Ishikawa (cell line): ENCODE measurements around the gene SLC38A2.

Source experiments
- CEBPB ChIP-seq: IDR thresholded peaks from 2 replicates; pipeline ENCODE4 v1.6.1; 2012
- EGR1 ChIP-seq: IDR thresholded peaks from 2 replicates; pipeline ENCODE4 v1.6.1; 2012
- EP300 ChIP-seq: IDR thresholded peaks from 2 replicates; pipeline ENCODE4 v1.6.1; 2012; ENCODE audit warnings: borderline replicate concordance
- FOXM1 ChIP-seq: IDR thresholded peaks from 2 replicates; pipeline ENCODE4 v1.6.1; 2012; ENCODE audit warnings: low read depth, borderline replicate concordance
- NFIC ChIP-seq: IDR thresholded peaks from 2 replicates; pipeline ENCODE4 v1.6.1; 2012
- RAD21 ChIP-seq: IDR thresholded peaks from 2 replicates; pipeline ENCODE4 v1.6.1; 2012; ENCODE audit warnings: low read depth
- TAF1 ChIP-seq: IDR thresholded peaks from 2 replicates; pipeline ENCODE4 v1.6.1; 2012; ENCODE audit warnings: low read depth, mild to moderate bottlenecking
- YY1 ChIP-seq: IDR thresholded peaks from 2 replicates; pipeline ENCODE4 v1.6.1; 2012; ENCODE audit warnings: low read depth
- ZBTB7A ChIP-seq: IDR thresholded peaks from 2 replicates; pipeline ENCODE4 v1.6.1; 2012; ENCODE audit warnings: low read depth
- TF ChIP-seq, protein P1 (sequence below): IDR thresholded peaks from 2 replicates; pipeline ENCODE4 v1.6.1; 2012; ENCODE audit warnings: low read depth, mild to moderate bottlenecking
- TF ChIP-seq, protein P2 (sequence below): IDR thresholded peaks from 2 replicates; pipeline ENCODE4 v1.6.1; 2012
- TF ChIP-seq, protein P3 (sequence below): IDR thresholded peaks from 2 replicates; pipeline ENCODE4 v1.6.1; 2012

DNA sequence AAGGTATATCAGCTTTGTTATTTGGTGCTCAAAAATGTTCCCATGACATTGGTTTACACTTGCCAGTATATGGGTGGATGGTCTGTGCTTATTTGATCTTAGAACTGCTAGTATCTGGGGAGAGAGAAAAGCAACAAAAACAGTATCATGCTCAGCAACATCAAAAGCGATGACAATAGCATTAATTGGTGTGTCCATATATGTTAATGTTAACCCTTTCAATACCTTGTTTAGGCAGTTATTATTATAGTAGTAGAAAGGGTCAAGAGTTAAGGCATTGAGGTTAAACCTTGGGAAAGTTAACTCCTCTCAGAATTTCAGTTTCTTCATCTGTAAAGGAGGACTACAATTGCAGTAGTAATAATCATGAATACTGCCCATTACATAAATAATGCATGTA, 37.4 kb upstream of the SLC38A2 start:
- TF ChIP-seq RAD21 (no peak), TAF1 (no peak), EP300 (no peak), YY1 (no peak), FOXM1 (no peak), ZBTB7A (no peak), EGR1 (no peak), NFIC (no peak), CEBPB (no peak)
- TF ChIP-seq, protein P1, sequence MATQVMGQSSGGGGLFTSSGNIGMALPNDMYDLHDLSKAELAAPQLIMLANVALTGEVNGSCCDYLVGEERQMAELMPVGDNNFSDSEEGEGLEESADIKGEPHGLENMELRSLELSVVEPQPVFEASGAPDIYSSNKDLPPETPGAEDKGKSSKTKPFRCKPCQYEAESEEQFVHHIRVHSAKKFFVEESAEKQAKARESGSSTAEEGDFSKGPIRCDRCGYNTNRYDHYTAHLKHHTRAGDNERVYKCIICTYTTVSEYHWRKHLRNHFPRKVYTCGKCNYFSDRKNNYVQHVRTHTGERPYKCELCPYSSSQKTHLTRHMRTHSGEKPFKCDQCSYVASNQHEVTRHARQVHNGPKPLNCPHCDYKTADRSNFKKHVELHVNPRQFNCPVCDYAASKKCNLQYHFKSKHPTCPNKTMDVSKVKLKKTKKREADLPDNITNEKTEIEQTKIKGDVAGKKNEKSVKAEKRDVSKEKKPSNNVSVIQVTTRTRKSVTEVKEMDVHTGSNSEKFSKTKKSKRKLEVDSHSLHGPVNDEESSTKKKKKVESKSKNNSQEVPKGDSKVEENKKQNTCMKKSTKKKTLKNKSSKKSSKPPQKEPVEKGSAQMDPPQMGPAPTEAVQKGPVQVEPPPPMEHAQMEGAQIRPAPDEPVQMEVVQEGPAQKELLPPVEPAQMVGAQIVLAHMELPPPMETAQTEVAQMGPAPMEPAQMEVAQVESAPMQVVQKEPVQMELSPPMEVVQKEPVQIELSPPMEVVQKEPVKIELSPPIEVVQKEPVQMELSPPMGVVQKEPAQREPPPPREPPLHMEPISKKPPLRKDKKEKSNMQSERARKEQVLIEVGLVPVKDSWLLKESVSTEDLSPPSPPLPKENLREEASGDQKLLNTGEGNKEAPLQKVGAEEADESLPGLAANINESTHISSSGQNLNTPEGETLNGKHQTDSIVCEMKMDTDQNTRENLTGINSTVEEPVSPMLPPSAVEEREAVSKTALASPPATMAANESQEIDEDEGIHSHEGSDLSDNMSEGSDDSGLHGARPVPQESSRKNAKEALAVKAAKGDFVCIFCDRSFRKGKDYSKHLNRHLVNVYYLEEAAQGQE = no peak
- TF ChIP-seq, protein P2, sequence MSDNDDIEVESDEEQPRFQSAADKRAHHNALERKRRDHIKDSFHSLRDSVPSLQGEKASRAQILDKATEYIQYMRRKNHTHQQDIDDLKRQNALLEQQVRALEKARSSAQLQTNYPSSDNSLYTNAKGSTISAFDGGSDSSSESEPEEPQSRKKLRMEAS = no peak
- TF ChIP-seq, protein P3, sequence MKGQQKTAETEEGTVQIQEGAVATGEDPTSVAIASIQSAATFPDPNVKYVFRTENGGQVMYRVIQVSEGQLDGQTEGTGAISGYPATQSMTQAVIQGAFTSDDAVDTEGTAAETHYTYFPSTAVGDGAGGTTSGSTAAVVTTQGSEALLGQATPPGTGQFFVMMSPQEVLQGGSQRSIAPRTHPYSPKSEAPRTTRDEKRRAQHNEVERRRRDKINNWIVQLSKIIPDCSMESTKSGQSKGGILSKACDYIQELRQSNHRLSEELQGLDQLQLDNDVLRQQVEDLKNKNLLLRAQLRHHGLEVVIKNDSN = no peak
